Measurements from ENCODE around the gene RIC8B.

Gene RIC8B

GRCh38 chr12:106769078-106769477 is 5.4 kb upstream of the RIC8B start:
- H3K9me2 ChIP-seq (ENCODE audit: low read depth, low read length): no peaks in the 10 kb centered on the region
- H3K4me2 ChIP-seq (ENCODE audit: low read length): no peak overlapping the region
- H3K4me1 ChIP-seq (ENCODE audit: insufficient read depth, low read length, severe bottlenecking): no peaks in the 10 kb centered on the region
- no peak overlapping the region for H3K4me3 ChIP-seq (ENCODE audit: low read depth, low read length, poor library complexity, severe bottlenecking)
- no peaks in the 10 kb centered on the region for H4K20me1 ChIP-seq (ENCODE audit: insufficient read depth, low read length)
- TF ChIP-seq EZH2 (IDR thresholded peaks at IDR 0.05; ENCODE audit: borderline replicate concordance, low read length) (no peak), CTCF (IDR thresholded peaks at IDR 0.05; ENCODE audit: low read length) (no peak)
- no peak overlapping the region for H3K27ac ChIP-seq (ENCODE audit: low read depth, low read length, poor library complexity, severe bottlenecking)
- H2AFZ ChIP-seq (ENCODE audit: low read length): no peak overlapping the region
- H3F3A ChIP-seq (ENCODE audit: insufficient read depth, low read length): no peaks in the 10 kb centered on the region
- H3K27me3 ChIP-seq (ENCODE audit: insufficient read depth, low read length): no peaks in the 10 kb centered on the region
- no peaks in the 10 kb centered on the region for H3K36me3 ChIP-seq (ENCODE audit: insufficient read depth, low read length)
- no peak overlapping the region for H3K9ac ChIP-seq (ENCODE audit: low read length)
- no peaks in the 10 kb centered on the region for H3K9me3 ChIP-seq (ENCODE audit: low read length)
- no peaks in the 10 kb centered on the region for H3K79me2 ChIP-seq (ENCODE audit: insufficient read depth, low read length)

- H4K20me1 ChIP-seq (ENCODE audit: insufficient read depth, low read length): no peaks in the 10 kb centered on the region
- no peaks in the 10 kb centered on the region for H3K27me3 ChIP-seq (ENCODE audit: insufficient read depth, low read length)
- no peaks in the 10 kb centered on the region for H3K79me2 ChIP-seq (ENCODE audit: insufficient read depth, low read length)
- H3K9me3 ChIP-seq (ENCODE audit: low read length): no peaks in the 10 kb centered on the region
- H3K4me1 ChIP-seq (ENCODE audit: insufficient read depth, low read length, severe bottlenecking): no peaks in the 10 kb centered on the region
- no peaks in the 10 kb centered on the region for H3K36me3 ChIP-seq (ENCODE audit: insufficient read depth, low read length)
- no peak overlapping the region for H3K4me2 ChIP-seq (ENCODE audit: low read length)
- H2AFZ ChIP-seq (ENCODE audit: low read length): no peak overlapping the region
- TF ChIP-seq EZH2 (IDR thresholded peaks at IDR 0.05; ENCODE audit: borderline replicate concordance, low read length): no peak
- no peak overlapping the region for H3K4me3 ChIP-seq (ENCODE audit: low read depth, low read length, poor library complexity, severe bottlenecking)
- H3K27ac ChIP-seq (ENCODE audit: low read depth, low read length, poor library complexity, severe bottlenecking): no peak overlapping the region
- no peaks in the 10 kb centered on the region for H3F3A ChIP-seq (ENCODE audit: insufficient read depth, low read length)
- no peak overlapping the region for H3K9ac ChIP-seq (ENCODE audit: low read length)
- H3K9me2 ChIP-seq (ENCODE audit: low read depth, low read length): no peaks in the 10 kb centered on the region
Measured at GRCh38 chr12:106769546-106769945, 4.9 kb upstream of the RIC8B start.

GRCh38 chr12:106771425-106771824 is 3.1 kb upstream of the RIC8B start:
- no peak overlapping the region for H3K4me2 ChIP-seq (ENCODE audit: low read length)
- H4K20me1 ChIP-seq (ENCODE audit: insufficient read depth, low read length): no peaks in the 10 kb centered on the region
- H3K9me3 ChIP-seq (ENCODE audit: low read length): no peaks in the 10 kb centered on the region
- no peaks in the 10 kb centered on the region for H3K36me3 ChIP-seq (ENCODE audit: insufficient read depth, low read length)
- peaks cover 11% of the 10 kb centered on the region for H3K4me1 ChIP-seq (ENCODE audit: insufficient read depth, low read length, severe bottlenecking)
- TF ChIP-seq CTCF (IDR thresholded peaks at IDR 0.05; ENCODE audit: low read length) (no peak), EZH2 (IDR thresholded peaks at IDR 0.05; ENCODE audit: borderline replicate concordance, low read length) (no peak)
- no peak overlapping the region for H3K9ac ChIP-seq (ENCODE audit: low read length)
- H2AFZ ChIP-seq (ENCODE audit: low read length): no peak overlapping the region
- H3F3A ChIP-seq (ENCODE audit: insufficient read depth, low read length): no peaks in the 10 kb centered on the region
- no peaks in the 10 kb centered on the region for H3K27me3 ChIP-seq (ENCODE audit: insufficient read depth, low read length)
- H3K4me3 ChIP-seq (ENCODE audit: low read depth, low read length, poor library complexity, severe bottlenecking): no peak overlapping the region
- H3K27ac ChIP-seq (ENCODE audit: low read depth, low read length, poor library complexity, severe bottlenecking): no peak overlapping the region
- no peaks in the 10 kb centered on the region for H3K79me2 ChIP-seq (ENCODE audit: insufficient read depth, low read length)
- no peaks in the 10 kb centered on the region for H3K9me2 ChIP-seq (ENCODE audit: low read depth, low read length)

GRCh38 chr12:106773286-106774004 is 1.0 kb upstream of the RIC8B start:
- H3K36me3 ChIP-seq (ENCODE audit: insufficient read depth, low read length): no peaks in the 10 kb centered on the region
- peaks cover 11% of the 10 kb centered on the region for H3K4me1 ChIP-seq (ENCODE audit: insufficient read depth, low read length, severe bottlenecking)
- H3F3A ChIP-seq (ENCODE audit: insufficient read depth, low read length): no peaks in the 10 kb centered on the region
- H3K9me2 ChIP-seq (ENCODE audit: low read depth, low read length): no peaks in the 10 kb centered on the region
- H4K20me1 ChIP-seq (ENCODE audit: insufficient read depth, low read length): no peaks in the 10 kb centered on the region
- no peak for TF ChIP-seq CTCF (IDR thresholded peaks at IDR 0.05; ENCODE audit: low read length)
- H2AFZ ChIP-seq (ENCODE audit: low read length): no peak overlapping the region
- H3K9ac ChIP-seq (ENCODE audit: low read length): peak overlapping the region; percentile 63; the same call in 1 of the 2 replicates
- H3K79me2 ChIP-seq (ENCODE audit: insufficient read depth, low read length): no peaks in the 10 kb centered on the region
- peak overlapping the region; percentile 86 for H3K4me3 ChIP-seq (ENCODE audit: low read depth, low read length, poor library complexity, severe bottlenecking)
- no peaks in the 10 kb centered on the region for H3K9me3 ChIP-seq (ENCODE audit: low read length)
- H3K27ac ChIP-seq (ENCODE audit: low read depth, low read length, poor library complexity, severe bottlenecking): no peak overlapping the region
- H3K4me2 ChIP-seq (ENCODE audit: low read length): peak overlapping the region; percentile 85
- H3K27me3 ChIP-seq (ENCODE audit: insufficient read depth, low read length): no peaks in the 10 kb centered on the region
